Sigmoid colon (tissue), 7 donors: ENCODE measurements around the gene TOM1. TPM values are rescaled to one million over a fixed set of nuclear protein-coding genes. Genes with fewer than 3 reads are reported as not detected.
A peak's percentile ranks its signal among the peaks of the same experiment; 100 is the strongest.

Experiments used
- DNase-seq: peaks from one replicate; pipeline ENCODE4 v3.0.0-alpha.2; 2019
- H3K27ac ChIP-seq, 4 donors: fragments of 200-600 bp; sonication (generic); one replicate each; pipeline ENCODE4 v1.5.1; 2016 to 2019; ENCODE audit warnings: mild to moderate bottlenecking in 1 of 4
- H3K27me3 ChIP-seq, 3 donors: fragments of 200-600 bp; sonication (generic); one replicate each; pipeline ENCODE4 v1.5.1; 2019; ENCODE audit warnings: mild to moderate bottlenecking in 1 of 3
- H3K36me3 ChIP-seq, 4 donors: fragments of 200-600 bp; sonication (generic); one replicate each; pipeline ENCODE4 v1.5.1; 2016 to 2019
- H3K4me1 ChIP-seq, 4 donors: fragments of 200-600 bp; sonication (generic); one replicate each; pipeline ENCODE4 v1.5.1; 2017 to 2019
- H3K4me3 ChIP-seq, 4 donors: fragments of 200-600 bp; sonication (generic); one replicate each; pipeline ENCODE4 v1.5.1; 2017 to 2019; ENCODE audit warnings: mild to moderate bottlenecking in 2 of 4, moderate library complexity in 1 of 4
- H3K9me3 ChIP-seq, 4 donors: fragments of 200-600 bp in 3 of 4; sonication (generic) in 3 of 4; one replicate each; pipeline versions ENCODE4 v1.5.1 to v1.6.1; 2013 to 2019
- EP300 ChIP-seq, 4 donors: sonication (generic); formaldehyde crosslinking; IDR thresholded peaks; one replicate each; pipeline ENCODE4 v1.6.1; 2017; ENCODE audit warnings: antibody characterized with exemption in 4 of 4
- POLR2A ChIP-seq, 2 donors: fragments of 450-650 bp; IDR thresholded peaks; one replicate each; pipeline ENCODE4 v1.6.1; 2016; ENCODE audit warnings: antibody characterized with exemption in 2 of 2, mild to moderate bottlenecking in 2 of 2, moderate library complexity in 2 of 2
- POLR2AphosphoS5 ChIP-seq, 4 donors: sonication (generic); formaldehyde crosslinking; IDR thresholded peaks; one replicate each; pipeline ENCODE4 v1.6.1; 2017; ENCODE audit warnings: antibody characterized with exemption in 4 of 4
- WGBS, 2 donors: extraction: QIAGEN DNeasy Blood & Tissue Kit; methylation state at CpG; one replicate each; pipeline ENCODE4 v1.1.7; 2013; 5-methylcytosine and 5-hydroxymethylcytosine counted together
- intact Hi-C: fragments of 100-400 bp; cut with DNase I; formaldehyde crosslinking; loops from one replicate; pipeline ENCODE4 v1.15.1; 2023
- polyA plus RNA-seq, 3 donors: library from polyadenylated mRNA; stranded (reverse); fragments of 200-250 nt; gene quantifications; one replicate each; pipeline ENCODE4 v1.2.3, GENCODE V29; 2013
- total RNA-seq, 4 donors: library from RNA; depleted of rRNA; stranded (reverse); fragments of >200 nt; gene quantifications; one replicate each; pipeline ENCODE4 v1.1.0, GENCODE V29; 2016
- TF ChIP-seq, protein P1 (sequence below), 4 experiments: fragments of 450-650 bp in 3 of 4; fragments of 200-600 bp in 1 of 4; IDR thresholded peaks; one replicate each; pipeline ENCODE4 v1.5.1; 2016 to 2019; ENCODE audit warnings: antibody characterized with exemption in 4 of 4, mild to moderate bottlenecking in 3 of 4, moderate library complexity in 2 of 4
- donor health status: healthy with polysubstance abuse.
- donor health status: Bipolar disorder and iron deficiency.
- donor health status: healthy.

Gene TOM1
- total and polyA plus RNA-seq, 7 donors, result 32.5 to 66.5 (median 50.8) TPM

GRCh38 chr22:35329114-35329847 is 29.6 kb downstream of the TOM1 start:
- peaks cover 0 to 19% (median 14%) of the 10 kb centered on the region in 4 donors for H3K4me1 ChIP-seq
- peaks cover 34 to 77% (median 43%) of the 10 kb centered on the region in 4 donors for H3K36me3 ChIP-seq
- no peak for DNase-seq
- intact Hi-C loops, result no loop called here
- peak overlapping the region in 3 of 4 donors; percentile 81 to 88 (median 81) for H3K27ac ChIP-seq
- H3K27me3 ChIP-seq, result no peaks in the 10 kb centered on the region
- WGBS, 2 donors, result 62 to 71% methylated on average over 12 of the region's 12 CpGs
- H3K4me3 ChIP-seq, result no peak overlapping the region
- no peaks in the 10 kb centered on the region for H3K9me3 ChIP-seq
- TF ChIP-seq POLR2A (IDR thresholded peaks at IDR 0.05) (no peak), EP300 (IDR thresholded peaks at IDR 0.05) (no peak), POLR2AphosphoS5 (IDR thresholded peaks at IDR 0.05) (no peak)
- TF ChIP-seq, protein P1, sequence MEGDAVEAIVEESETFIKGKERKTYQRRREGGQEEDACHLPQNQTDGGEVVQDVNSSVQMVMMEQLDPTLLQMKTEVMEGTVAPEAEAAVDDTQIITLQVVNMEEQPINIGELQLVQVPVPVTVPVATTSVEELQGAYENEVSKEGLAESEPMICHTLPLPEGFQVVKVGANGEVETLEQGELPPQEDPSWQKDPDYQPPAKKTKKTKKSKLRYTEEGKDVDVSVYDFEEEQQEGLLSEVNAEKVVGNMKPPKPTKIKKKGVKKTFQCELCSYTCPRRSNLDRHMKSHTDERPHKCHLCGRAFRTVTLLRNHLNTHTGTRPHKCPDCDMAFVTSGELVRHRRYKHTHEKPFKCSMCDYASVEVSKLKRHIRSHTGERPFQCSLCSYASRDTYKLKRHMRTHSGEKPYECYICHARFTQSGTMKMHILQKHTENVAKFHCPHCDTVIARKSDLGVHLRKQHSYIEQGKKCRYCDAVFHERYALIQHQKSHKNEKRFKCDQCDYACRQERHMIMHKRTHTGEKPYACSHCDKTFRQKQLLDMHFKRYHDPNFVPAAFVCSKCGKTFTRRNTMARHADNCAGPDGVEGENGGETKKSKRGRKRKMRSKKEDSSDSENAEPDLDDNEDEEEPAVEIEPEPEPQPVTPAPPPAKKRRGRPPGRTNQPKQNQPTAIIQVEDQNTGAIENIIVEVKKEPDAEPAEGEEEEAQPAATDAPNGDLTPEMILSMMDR (IDR thresholded peaks at IDR 0.05), result no peak

DNA sequence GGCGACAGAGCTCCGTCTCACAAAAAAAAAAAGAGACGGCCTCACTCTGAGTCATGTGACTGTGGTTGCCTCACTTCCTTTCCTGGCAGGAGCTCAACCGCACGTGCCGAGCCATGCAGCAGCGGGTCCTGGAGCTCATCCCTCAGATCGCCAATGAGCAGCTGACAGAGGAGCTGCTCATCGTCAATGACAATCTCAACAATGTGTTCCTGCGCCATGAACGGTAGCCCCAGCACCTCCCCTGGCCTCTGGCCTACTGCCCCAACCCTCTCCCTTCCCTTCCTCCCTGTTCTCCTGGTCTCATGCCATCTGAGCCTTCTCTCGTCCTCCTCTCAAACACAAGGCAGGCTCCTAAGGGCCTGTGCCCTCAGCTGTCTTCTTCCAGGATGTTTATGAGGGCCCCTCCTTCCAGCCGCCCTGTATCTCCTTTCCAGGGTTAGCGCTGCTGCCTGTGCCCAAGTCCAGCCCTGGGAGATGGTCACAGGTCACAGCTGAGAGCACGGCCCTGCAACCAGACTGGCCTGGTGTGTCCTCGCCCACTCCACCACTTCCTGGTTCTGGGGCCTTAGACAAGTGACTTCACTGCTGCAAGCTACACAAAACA is 30.7 kb downstream of the TOM1 start:
- H3K27me3 ChIP-seq, result no peaks in the 10 kb centered on the region
- TF ChIP-seq POLR2AphosphoS5 (IDR thresholded peaks at IDR 0.05), result peak; percentile 96 to 98 (median 98)
- TF ChIP-seq POLR2A (IDR thresholded peaks at IDR 0.05), result no peak
- TF ChIP-seq EP300 (IDR thresholded peaks at IDR 0.05), result peak; percentile 85 to 96 (median 91)
- TF ChIP-seq, protein P1 (IDR thresholded peaks at IDR 0.05), result no peak
- no peaks in the 10 kb centered on the region for H3K9me3 ChIP-seq
- H3K4me1 ChIP-seq, result peaks cover 0 to 19% (median 14%) of the 10 kb centered on the region in 4 donors
- 35 to 65% methylated on average over 16 of the region's 16 CpGs for WGBS, 2 donors
- peaks cover 34 to 77% (median 43%) of the 10 kb centered on the region in 4 donors for H3K36me3 ChIP-seq
- intact Hi-C loops, result no loop called here
- peak; percentile 98 for DNase-seq
- H3K27ac ChIP-seq, result peak overlapping the region; percentile 68 to 88 (median 81)
- no peak overlapping the region for H3K4me3 ChIP-seq

DNA sequence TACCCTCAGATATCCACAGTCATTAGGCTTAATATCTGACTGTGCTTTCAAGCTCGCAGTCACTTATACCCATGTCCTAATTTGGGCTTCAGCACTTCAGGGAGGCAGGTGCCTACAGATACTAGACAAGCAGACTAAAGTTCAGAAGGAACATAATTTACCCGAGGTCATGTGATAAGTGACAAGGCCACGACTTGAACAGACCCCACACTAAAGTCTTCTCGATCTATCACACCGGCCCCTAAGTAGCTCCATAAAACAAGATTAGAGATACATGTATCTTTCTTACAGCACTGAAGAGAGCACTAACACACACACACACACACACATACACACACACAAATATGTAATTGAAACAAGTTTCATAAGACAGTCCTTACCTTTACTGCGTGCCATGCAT is 32.6 kb downstream of the TOM1 start:
- no peak for DNase-seq
- intact Hi-C loops, result no loop called here
- Histone ChIP-seq H3K4me1 (peaks cover 0 to 19% (median 14%) of the 10 kb centered on the region in 4 donors), H3K9me3 (no peaks in the 10 kb centered on the region), H3K27me3 (no peaks in the 10 kb centered on the region), H3K27ac (no peak overlapping the region), H3K36me3 (peaks cover 44 to 77% (median 57%) of the 10 kb centered on the region in 4 donors), H3K4me3 (no peak overlapping the region)
- 80 to 84% methylated on average over 6 of the region's 6 CpGs for WGBS, 2 donors
- TF ChIP-seq POLR2AphosphoS5 (IDR thresholded peaks at IDR 0.05) (no peak), POLR2A (IDR thresholded peaks at IDR 0.05) (no peak), EP300 (IDR thresholded peaks at IDR 0.05) (no peak)
- TF ChIP-seq, protein P1 (IDR thresholded peaks at IDR 0.05), result no peak

GRCh38 chr22:35333220-35333619 is 33.5 kb downstream of the TOM1 start:
- no peak overlapping the region for H3K27ac ChIP-seq
- DNase-seq, result no peak
- no peak overlapping the region for H3K4me3 ChIP-seq
- H3K4me1 ChIP-seq, result peaks cover 0 to 19% (median 14%) of the 10 kb centered on the region in 4 donors
- intact Hi-C loops, result no loop called here
- WGBS, 2 donors, result 93 to 95% methylated on average over 7 of the region's 7 CpGs
- TF ChIP-seq, protein P1 (IDR thresholded peaks at IDR 0.05), result no peak
- no peak for TF ChIP-seq EP300 (IDR thresholded peaks at IDR 0.05)
- no peak for TF ChIP-seq POLR2AphosphoS5 (IDR thresholded peaks at IDR 0.05)
- TF ChIP-seq POLR2A (IDR thresholded peaks at IDR 0.05), result no peak
- no peaks in the 10 kb centered on the region for H3K9me3 ChIP-seq
- H3K27me3 ChIP-seq, result no peaks in the 10 kb centered on the region
- H3K36me3 ChIP-seq, result peaks cover 43 to 77% (median 58%) of the 10 kb centered on the region in 4 donors
